ENCODE measurements around the gene MAP9. TPM values are rescaled to one million over a fixed set of nuclear protein-coding genes. Genes with fewer than 3 reads are reported as not detected.

The MAP9 gene
- total RNA-seq, 4 donors from 2014 or later, result 1.2 to 2.4 (median 1.9) TPM

GRCh38 chr4:155353923-155354540, 22.7 kb downstream of the MAP9 start:
- Histone ChIP-seq H3K4me1 (no peaks in the 10 kb centered on the region), H3K4me3 (no peak overlapping the region), H3K27ac (no peak overlapping the region), H3K9me3 (no peaks in the 10 kb centered on the region), H3K27me3 (no peaks in the 10 kb centered on the region), H3K36me3 (no peaks in the 10 kb centered on the region)
- 45% methylated on average over 8 of the region's 8 CpGs for WGBS
- peak in 1 of 2 donors; percentile 86 for DNase-seq (ENCODE audit: low spot score in 2 of 2)
- no peak for TF ChIP-seq EP300 (IDR thresholded peaks at IDR 0.05)
- no peak for TF ChIP-seq POLR2AphosphoS5 (IDR thresholded peaks at IDR 0.05)
- no peak for TF ChIP-seq POLR2A (IDR thresholded peaks at IDR 0.05)
- TF ChIP-seq CTCF (IDR thresholded peaks at IDR 0.05), result peak in 1 of 2 donors; percentile 53

GRCh38 chr4:155342142-155342541, 34.6 kb downstream of the MAP9 start:
- TF ChIP-seq POLR2AphosphoS5 (IDR thresholded peaks at IDR 0.05) (no peak), CTCF (IDR thresholded peaks at IDR 0.05) (no peak), POLR2A (IDR thresholded peaks at IDR 0.05) (no peak), EP300 (IDR thresholded peaks at IDR 0.05) (no peak)
- WGBS, result 65% methylated on average over 1 of the region's 1 CpG
- H3K4me1 ChIP-seq, result no peaks in the 10 kb centered on the region
- H3K27me3 ChIP-seq, result no peaks in the 10 kb centered on the region
- H3K4me3 ChIP-seq, result no peak overlapping the region
- no peak for DNase-seq (ENCODE audit: low spot score in 2 of 2)
- peaks cover 6% of the 10 kb centered on the region for H3K9me3 ChIP-seq
- no peak overlapping the region for H3K27ac ChIP-seq
- H3K36me3 ChIP-seq, result no peaks in the 10 kb centered on the region

GRCh38 chr4:155339999-155340398, 36.8 kb downstream of the MAP9 start:
- no peak for TF ChIP-seq EP300 (IDR thresholded peaks at IDR 0.05)
- TF ChIP-seq POLR2AphosphoS5 (IDR thresholded peaks at IDR 0.05), result no peak
- no peak for TF ChIP-seq POLR2A (IDR thresholded peaks at IDR 0.05)
- no peak for TF ChIP-seq CTCF (IDR thresholded peaks at IDR 0.05)
- no peak overlapping the region for H3K4me3 ChIP-seq
- H3K9me3 ChIP-seq, result peaks cover 6% of the 10 kb centered on the region
- no peak overlapping the region for H3K27ac ChIP-seq
- H3K36me3 ChIP-seq, result no peaks in the 10 kb centered on the region
- H3K4me1 ChIP-seq, result no peaks in the 10 kb centered on the region
- no peaks in the 10 kb centered on the region for H3K27me3 ChIP-seq
- WGBS, result 83% methylated on average over 5 of the region's 6 CpGs
- DNase-seq (ENCODE audit: low spot score in 2 of 2), result no peak

- WGBS, result 65% methylated on average over 6 of the region's 6 CpGs
Observed at GRCh38 chr4:155339588-155339987, 37.2 kb downstream of the MAP9 start.

GRCh38 chr4:155338196-155338595, 38.6 kb downstream of the MAP9 start:
- no peak for DNase-seq (ENCODE audit: low spot score in 2 of 2)
- Histone ChIP-seq H3K9me3 (peaks cover 6% of the 10 kb centered on the region), H3K27me3 (no peaks in the 10 kb centered on the region), H3K36me3 (no peaks in the 10 kb centered on the region), H3K27ac (no peak overlapping the region), H3K4me1 (no peaks in the 10 kb centered on the region), H3K4me3 (no peak overlapping the region)
- TF ChIP-seq CTCF (IDR thresholded peaks at IDR 0.05) (no peak), EP300 (IDR thresholded peaks at IDR 0.05) (no peak), POLR2AphosphoS5 (IDR thresholded peaks at IDR 0.05) (no peak), POLR2A (IDR thresholded peaks at IDR 0.05) (no peak)
- 100% methylated on average over 1 of the region's 1 CpG for WGBS

More at GRCh38 chr4:155339588-155339987, 37.2 kb downstream of the MAP9 start:
- no peak for TF ChIP-seq EP300 (IDR thresholded peaks at IDR 0.05)
- TF ChIP-seq CTCF (IDR thresholded peaks at IDR 0.05), result no peak
- TF ChIP-seq POLR2A (IDR thresholded peaks at IDR 0.05), result no peak
- Histone ChIP-seq H3K36me3 (no peaks in the 10 kb centered on the region), H3K27me3 (no peaks in the 10 kb centered on the region), H3K4me1 (no peaks in the 10 kb centered on the region), H3K9me3 (peaks cover 6% of the 10 kb centered on the region), H3K4me3 (no peak overlapping the region), H3K27ac (no peak overlapping the region)
- DNase-seq (ENCODE audit: low spot score in 2 of 2), result no peak

Data from suprapubic skin (tissue), 4 donors.